Epithelial cell of esophagus (primary cell): ENCODE data around the gene STAC.
"Not testable (repeated sequence)": the region's sequence is repeated elsewhere in the genome, so short reads cannot be mapped to it uniquely, and the experiment has no call there.

ENCODE experiments used
- DNase-seq: peaks from one replicate; pipeline ENCODE4 v3.0.0; 2010; ENCODE audit warnings: low read depth
- H3K4me3 ChIP-seq: 2 replicates; pipeline ENCODE4 v1.5.1; 2011; ENCODE audit warnings: mild to moderate bottlenecking, low read length, control low read depth
- CTCF ChIP-seq: IDR thresholded peaks from 2 replicates; pipeline ENCODE4 v1.5.1; 2011; ENCODE audit warnings: low read depth, mild to moderate bottlenecking, low read length, control low read depth, inconsistent platforms; ENCODE audit not compliant: insufficient read depth; ENCODE audit errors: missing control alignments

Gene STAC

DNA sequence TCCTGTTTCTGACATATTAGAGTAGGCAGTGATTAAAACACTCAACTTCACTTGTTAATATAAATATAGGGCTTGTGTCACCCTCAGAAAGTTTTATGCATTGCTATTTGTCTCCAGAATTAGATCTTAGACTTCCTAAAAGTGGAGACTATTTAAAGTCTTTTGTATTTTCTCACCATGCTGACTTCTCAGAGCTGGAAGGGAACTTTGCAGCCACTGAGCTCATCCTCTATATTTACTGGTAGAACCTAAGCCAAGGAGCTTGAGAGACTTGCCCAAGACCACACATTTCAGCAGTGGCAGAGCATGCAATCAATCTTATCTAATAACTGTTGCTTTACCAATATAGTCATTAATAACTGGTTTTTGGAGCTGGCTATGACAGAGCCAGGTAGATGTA lies 53.2 kb downstream of the STAC start:
- no peak for DNase-seq
- H3K4me3 ChIP-seq = no peak overlapping the region
- TF ChIP-seq CTCF = no peak

GRCh38 chr3:36434687-36435426 lies 54.6 kb downstream of the STAC start:
- H3K4me3 ChIP-seq = no peak overlapping the region
- DNase-seq = peak; percentile 68
- no peak for TF ChIP-seq CTCF

DNA sequence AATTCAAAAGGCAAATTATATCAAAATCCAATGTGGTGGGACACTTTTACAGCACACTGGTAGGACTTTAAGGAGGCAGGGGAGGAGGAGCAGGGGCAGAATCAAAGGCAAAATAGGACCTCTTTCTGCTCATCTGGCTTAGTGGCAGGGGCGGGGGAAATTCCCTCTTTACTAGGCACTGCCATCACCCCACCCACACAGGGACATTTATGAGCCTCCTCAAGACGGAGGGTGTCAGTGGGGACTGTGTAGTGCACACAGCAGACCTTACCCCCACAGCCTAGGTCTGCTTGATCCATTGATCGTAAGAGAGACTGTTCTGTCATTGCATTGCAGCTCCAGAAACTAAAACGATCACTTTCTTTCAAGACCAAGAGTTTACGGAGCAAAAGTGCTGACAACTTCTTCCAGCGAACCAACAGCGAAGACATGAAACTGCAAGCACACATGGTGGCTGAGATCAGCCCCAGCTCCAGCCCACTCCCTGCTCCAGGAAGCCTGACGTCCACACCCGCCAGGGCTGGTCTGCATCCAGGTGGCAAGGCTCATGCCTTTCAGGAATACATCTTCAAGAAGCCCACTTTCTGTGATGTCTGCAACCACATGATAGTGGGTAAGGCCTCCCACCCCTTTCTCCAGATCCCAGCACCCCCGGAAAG lies 62.9 kb downstream of the STAC start:
- DNase-seq = no peak
- H3K4me3 ChIP-seq = no peak overlapping the region
- TF ChIP-seq CTCF = no peak

DNA sequence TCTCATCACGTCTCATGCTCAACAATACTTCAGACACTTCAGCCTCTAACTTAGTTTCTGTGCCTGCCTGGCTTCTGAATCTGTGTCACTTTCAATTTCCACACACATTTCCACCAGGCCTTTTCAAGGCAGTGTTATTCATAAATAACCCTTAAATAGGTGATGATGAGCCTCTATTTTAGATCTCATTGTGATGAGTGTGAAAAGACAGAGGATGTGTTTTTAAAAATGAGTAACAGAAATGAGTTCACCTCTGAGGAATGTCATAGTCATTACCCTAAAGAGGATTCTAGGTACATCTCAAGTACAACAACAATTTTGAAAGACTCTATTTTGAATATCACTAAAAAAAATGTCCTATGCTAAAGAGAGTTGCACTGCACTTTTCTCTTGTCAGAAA lies 64.6 kb downstream of the STAC start:
- TF ChIP-seq CTCF = no peak
- DNase-seq = peak; percentile 69
- H3K4me3 ChIP-seq = no peak overlapping the region

DNA sequence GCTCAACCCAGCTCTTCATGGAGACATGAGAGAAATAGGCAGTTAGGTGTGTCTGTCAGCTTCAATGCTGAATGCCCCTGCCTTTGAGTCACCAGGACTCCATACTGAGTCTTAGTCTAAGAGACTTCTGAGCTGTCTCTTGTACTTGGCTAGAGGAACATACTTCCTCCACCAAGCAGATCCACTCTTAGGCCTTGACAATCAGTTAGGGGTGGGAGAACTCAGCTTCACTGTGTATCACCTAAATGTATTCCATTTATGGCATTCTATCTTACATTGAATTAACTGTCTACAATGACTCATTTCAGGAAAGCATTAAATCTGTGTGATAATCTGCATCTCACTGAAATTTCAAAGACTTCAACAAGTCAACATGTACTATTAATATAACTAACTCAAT lies 66.0 kb downstream of the STAC start:
- no peak for TF ChIP-seq CTCF
- H3K4me3 ChIP-seq = no peak overlapping the region
- DNase-seq = peak; percentile 23

DNA sequence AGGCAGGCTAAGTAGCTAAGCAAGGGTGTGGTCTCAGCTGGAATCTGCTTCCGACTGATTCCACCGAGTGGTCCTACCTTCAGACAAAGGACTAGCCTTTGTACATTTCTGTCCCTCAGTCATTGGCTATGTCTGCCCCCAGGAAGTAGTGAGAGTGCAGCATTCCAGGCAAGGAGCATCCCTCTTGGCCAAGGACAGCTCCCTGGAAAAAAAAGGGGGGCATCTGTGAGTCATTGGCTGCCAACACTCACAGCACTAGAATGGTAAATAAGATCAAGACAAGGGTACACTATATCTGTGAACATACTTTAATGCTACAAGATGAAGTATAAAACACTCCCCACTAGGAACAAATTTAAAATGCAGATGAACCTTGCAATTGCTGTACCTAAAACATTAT lies 66.8 kb downstream of the STAC start:
- TF ChIP-seq CTCF = no peak
- no peak overlapping the region for H3K4me3 ChIP-seq
- no peak for DNase-seq

- H3K4me3 ChIP-seq = no peak overlapping the region
- DNase-seq = no peak
- TF ChIP-seq CTCF = no peak
Measured at GRCh38 chr3:36451816-36452215, 71.5 kb downstream of the STAC start.

GRCh38 chr3:36453213-36453612 lies 72.9 kb downstream of the STAC start:
- not testable (repeated sequence) for H3K4me3 ChIP-seq, DNase-seq

GRCh38 chr3:36453896-36454295 lies 73.6 kb downstream of the STAC start:
- not testable (repeated sequence) for H3K4me3 ChIP-seq, DNase-seq
